ENCODE measurements around the gene ZNF511.

GRCh38 chr10:133341983-133342382 is 33.3 kb downstream of the ZNF511 start:
- TF ChIP-seq CTCF (IDR thresholded peaks at IDR 0.05) = no peak
- TF ChIP-seq POLR2AphosphoS5 (IDR thresholded peaks at IDR 0.05) = no peak

All from transverse colon (tissue), 4 donors.